NCI-H128 (cell line): Measurements from ENCODE around the gene GAGE12E.
"Not testable (repeated sequence)": the region's sequence is repeated elsewhere in the genome, so short reads cannot be mapped to it uniquely, and the experiment has no call there.

Experiments
- DNase-seq: peaks from one replicate; lab custom pipeline; 2025; ENCODE audit not compliant: unreplicated experiment; lab: John Stamatoyannopoulos, UW

GAGE12E gene, protein sequence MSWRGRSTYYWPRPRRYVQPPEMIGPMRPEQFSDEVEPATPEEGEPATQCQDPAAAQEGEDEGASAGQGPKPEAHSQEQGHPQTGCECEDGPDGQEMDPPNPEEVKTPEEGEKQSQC

DNA sequence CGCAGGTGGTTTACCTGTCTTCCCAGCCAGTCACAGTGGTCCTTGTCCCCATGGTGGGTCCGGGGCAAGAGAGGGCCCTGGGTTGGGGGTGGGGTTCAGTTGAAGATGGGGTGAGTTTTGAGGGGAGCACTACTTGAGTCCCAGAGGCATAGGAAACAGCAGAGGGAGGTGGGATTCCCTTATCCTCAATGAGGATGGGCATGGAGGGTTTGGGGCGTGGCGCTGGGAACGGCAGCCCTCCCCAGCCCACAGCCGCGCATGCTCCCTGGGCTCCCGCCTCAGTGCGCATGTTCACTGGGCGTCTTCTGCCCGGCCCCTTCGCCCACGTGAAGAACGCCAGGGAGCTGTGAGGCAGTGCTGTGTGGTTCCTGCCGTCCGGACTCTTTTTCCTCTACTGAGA lies at the start of gene GAGE12E:
TSS of gene GAGE12E (plus strand) at position 301 of the 400 bp plus-strand sequence. CDS start 1,155 bp downstream, outside the sequence.
- DNase-seq: not testable (repeated sequence)

DNA sequence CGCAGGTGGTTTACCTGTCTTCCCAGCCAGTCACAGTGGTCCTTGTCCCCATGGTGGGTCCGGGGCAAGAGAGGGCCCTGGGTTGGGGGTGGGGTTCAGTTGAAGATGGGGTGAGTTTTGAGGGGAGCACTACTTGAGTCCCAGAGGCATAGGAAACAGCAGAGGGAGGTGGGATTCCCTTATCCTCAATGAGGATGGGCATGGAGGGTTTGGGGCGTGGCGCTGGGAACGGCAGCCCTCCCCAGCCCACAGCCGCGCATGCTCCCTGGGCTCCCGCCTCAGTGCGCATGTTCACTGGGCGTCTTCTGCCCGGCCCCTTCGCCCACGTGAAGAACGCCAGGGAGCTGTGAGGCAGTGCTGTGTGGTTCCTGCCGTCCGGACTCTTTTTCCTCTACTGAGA lies 19.2 kb upstream of the GAGE12E start, which contains the start of gene GAGE12C:
TSS of gene GAGE12C (plus strand) at position 301 of the 400 bp plus-strand sequence. CDS start 1,155 bp downstream, outside the sequence.
- not testable (repeated sequence) for DNase-seq

DNA sequence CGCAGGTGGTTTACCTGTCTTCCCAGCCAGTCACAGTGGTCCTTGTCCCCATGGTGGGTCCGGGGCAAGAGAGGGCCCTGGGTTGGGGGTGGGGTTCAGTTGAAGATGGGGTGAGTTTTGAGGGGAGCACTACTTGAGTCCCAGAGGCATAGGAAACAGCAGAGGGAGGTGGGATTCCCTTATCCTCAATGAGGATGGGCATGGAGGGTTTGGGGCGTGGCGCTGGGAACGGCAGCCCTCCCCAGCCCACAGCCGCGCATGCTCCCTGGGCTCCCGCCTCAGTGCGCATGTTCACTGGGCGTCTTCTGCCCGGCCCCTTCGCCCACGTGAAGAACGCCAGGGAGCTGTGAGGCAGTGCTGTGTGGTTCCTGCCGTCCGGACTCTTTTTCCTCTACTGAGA lies 9.7 kb upstream of the GAGE12E start, which contains the start of gene GAGE12D:
TSS of gene GAGE12D (plus strand) at position 301 of the 400 bp plus-strand sequence. CDS start 1,155 bp downstream, outside the sequence.
- not testable (repeated sequence) for DNase-seq

DNA sequence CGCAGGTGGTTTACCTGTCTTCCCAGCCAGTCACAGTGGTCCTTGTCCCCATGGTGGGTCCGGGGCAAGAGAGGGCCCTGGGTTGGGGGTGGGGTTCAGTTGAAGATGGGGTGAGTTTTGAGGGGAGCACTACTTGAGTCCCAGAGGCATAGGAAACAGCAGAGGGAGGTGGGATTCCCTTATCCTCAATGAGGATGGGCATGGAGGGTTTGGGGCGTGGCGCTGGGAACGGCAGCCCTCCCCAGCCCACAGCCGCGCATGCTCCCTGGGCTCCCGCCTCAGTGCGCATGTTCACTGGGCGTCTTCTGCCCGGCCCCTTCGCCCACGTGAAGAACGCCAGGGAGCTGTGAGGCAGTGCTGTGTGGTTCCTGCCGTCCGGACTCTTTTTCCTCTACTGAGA lies 9.5 kb downstream of the GAGE12E start, which contains the start of gene GAGE12F:
TSS of gene GAGE12F (plus strand) at position 301 of the 400 bp plus-strand sequence. CDS start 1,155 bp downstream, outside the sequence.
- not testable (repeated sequence) for DNase-seq

DNA sequence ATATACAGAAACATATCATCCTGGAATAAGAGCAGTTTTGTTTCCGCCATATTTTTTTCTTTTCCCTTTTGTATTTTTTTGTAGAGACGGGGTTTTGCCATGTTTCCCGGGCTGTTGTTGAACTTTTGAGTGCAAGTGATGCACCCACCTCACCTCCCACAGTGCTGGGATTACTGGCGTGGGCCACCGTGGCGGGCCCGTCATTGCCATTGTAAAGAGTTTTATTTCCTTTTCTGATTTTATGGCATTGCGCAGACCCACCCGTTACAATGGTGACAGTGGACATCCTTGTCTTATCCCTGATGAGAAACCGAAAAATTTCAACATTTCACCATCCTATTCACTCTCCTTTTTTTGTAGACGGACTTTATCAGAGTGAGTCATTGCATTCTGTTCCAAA lies 17.6 kb downstream of the GAGE12E start:
- not testable (repeated sequence) for DNase-seq

DNA sequence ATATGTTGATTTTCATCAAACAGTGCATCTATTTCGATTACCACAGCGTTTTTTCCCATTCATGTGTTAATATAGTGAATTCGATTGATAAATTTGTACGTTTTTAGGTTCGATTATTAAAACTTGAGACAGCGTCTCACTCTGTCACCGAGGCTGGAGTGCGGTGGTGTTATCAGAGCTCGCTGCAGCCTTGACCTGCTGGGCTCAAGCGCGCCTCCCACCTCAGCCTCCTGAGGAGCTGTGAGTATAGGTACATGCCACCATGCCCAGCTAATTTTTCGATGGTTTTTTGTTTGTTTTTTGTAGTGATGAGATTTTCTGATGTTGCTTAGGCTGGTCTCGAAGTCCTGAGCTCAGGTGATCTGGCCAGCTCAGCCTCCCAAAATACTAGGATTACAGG lies 18.1 kb downstream of the GAGE12E start:
- DNase-seq: not testable (repeated sequence)

DNA sequence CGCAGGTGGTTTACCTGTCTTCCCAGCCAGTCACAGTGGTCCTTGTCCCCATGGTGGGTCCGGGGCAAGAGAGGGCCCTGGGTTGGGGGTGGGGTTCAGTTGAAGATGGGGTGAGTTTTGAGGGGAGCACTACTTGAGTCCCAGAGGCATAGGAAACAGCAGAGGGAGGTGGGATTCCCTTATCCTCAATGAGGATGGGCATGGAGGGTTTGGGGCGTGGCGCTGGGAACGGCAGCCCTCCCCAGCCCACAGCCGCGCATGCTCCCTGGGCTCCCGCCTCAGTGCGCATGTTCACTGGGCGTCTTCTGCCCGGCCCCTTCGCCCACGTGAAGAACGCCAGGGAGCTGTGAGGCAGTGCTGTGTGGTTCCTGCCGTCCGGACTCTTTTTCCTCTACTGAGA lies 19.0 kb downstream of the GAGE12E start, which contains the start of gene GAGE12G:
TSS of gene GAGE12G (plus strand) at position 301 of the 400 bp plus-strand sequence. CDS start 1,155 bp downstream, outside the sequence.
- DNase-seq: not testable (repeated sequence)

DNA sequence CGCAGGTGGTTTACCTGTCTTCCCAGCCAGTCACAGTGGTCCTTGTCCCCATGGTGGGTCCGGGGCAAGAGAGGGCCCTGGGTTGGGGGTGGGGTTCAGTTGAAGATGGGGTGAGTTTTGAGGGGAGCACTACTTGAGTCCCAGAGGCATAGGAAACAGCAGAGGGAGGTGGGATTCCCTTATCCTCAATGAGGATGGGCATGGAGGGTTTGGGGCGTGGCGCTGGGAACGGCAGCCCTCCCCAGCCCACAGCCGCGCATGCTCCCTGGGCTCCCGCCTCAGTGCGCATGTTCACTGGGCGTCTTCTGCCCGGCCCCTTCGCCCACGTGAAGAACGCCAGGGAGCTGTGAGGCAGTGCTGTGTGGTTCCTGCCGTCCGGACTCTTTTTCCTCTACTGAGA lies 28.6 kb downstream of the GAGE12E start, which contains the start of gene GAGE12H:
TSS of gene GAGE12H (plus strand) at position 301 of the 400 bp plus-strand sequence. CDS start 1,155 bp downstream, outside the sequence.
- not testable (repeated sequence) for DNase-seq

DNA sequence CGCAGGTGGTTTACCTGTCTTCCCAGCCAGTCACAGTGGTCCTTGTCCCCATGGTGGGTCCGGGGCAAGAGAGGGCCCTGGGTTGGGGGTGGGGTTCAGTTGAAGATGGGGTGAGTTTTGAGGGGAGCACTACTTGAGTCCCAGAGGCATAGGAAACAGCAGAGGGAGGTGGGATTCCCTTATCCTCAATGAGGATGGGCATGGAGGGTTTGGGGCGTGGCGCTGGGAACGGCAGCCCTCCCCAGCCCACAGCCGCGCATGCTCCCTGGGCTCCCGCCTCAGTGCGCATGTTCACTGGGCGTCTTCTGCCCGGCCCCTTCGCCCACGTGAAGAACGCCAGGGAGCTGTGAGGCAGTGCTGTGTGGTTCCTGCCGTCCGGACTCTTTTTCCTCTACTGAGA lies 38.1 kb downstream of the GAGE12E start, which contains the start of gene GAGE2A:
TSS of gene GAGE2A (plus strand) at position 301 of the 400 bp plus-strand sequence. CDS start 1,155 bp downstream, outside the sequence.
- not testable (repeated sequence) for DNase-seq

DNA sequence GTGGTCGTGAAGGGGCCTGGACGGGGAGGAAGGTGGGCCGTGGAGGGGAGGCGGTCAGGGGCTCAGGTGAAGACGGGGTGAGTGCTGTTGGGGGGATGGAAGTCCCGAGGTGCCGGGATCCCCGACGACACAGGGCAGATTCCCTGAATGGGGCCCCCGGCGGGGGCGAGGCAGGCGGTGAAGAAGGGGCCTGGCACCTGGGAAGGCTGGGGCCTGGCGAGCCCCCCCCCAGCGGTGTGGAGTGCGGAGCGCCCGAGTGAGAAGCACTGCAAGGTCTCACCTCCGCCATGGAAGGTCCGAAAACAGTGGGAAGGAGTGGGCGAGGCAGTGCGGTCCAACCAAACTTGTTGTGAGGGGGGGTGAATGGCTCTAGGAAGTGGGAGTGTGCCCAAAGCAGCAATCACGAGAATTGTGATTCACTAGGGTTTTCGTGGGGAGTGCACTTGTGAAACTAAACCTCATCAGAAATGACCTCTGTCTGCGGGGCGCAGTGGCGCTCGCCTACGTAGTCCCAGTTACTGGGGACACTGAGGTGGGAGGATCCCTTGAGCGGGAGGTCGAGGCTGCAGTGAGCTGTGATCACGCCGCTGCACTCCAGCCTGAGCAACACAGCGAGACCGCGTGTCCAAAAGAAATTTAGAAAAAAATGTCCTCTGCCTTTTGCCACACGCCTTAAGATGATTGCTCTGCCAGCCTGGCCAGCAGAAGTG lies 38.8 kb downstream of the GAGE12E start:
- DNase-seq: not testable (repeated sequence)

DNA sequence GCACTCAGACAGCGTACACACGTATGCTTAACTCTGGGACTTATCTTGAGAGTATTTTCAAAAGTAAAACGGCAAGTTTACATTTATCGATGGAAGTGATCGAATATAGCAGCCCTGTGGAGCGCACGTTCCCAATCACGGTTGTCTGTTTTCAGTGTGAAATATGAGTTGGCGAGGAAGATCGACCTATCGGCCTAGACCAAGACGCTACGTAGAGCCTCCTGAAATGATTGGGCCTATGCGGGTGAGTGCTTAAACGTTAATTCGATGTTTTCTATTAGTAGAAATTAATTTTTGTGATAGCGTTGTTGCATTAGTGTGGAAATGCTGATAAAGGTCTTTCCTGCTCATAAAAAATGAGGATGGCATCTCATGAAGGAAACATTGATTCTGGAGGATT lies 39.4 kb downstream of the GAGE12E start:
- DNase-seq: not testable (repeated sequence)

DNA sequence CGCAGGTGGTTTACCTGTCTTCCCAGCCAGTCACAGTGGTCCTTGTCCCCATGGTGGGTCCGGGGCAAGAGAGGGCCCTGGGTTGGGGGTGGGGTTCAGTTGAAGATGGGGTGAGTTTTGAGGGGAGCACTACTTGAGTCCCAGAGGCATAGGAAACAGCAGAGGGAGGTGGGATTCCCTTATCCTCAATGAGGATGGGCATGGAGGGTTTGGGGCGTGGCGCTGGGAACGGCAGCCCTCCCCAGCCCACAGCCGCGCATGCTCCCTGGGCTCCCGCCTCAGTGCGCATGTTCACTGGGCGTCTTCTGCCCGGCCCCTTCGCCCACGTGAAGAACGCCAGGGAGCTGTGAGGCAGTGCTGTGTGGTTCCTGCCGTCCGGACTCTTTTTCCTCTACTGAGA lies 47.6 kb downstream of the GAGE12E start, which contains the start of gene GAGE1:
TSS of gene GAGE1 (plus strand) at position 301 of the 400 bp plus-strand sequence. CDS start 1,155 bp downstream, outside the sequence.
- DNase-seq: not testable (repeated sequence)
